GM12873 (cell line): ENCODE data around the gene CROCC.

Source experiments
- CTCF ChIP-seq: IDR thresholded peaks from 2 replicates; pipeline ENCODE4 v1.5.1; 2012; ENCODE audit warnings: low read depth, mild to moderate bottlenecking, moderate library complexity, low read length, control low read depth; ENCODE audit not compliant: insufficient read depth; ENCODE audit errors: missing control alignments

CROCC gene

GRCh38 chr1:17013491-17014320, 92.0 kb downstream of the CROCC start:
- no peak for TF ChIP-seq CTCF

GRCh38 chr1:17014671-17015567, 93.2 kb downstream of the CROCC start:
- TF ChIP-seq CTCF: no peak

GRCh38 chr1:17016317-17016661, 94.6 kb downstream of the CROCC start:
- TF ChIP-seq CTCF: no peak

GRCh38 chr1:17017435-17017834, 95.7 kb downstream of the CROCC start:
- no peak for TF ChIP-seq CTCF

GRCh38 chr1:17018849-17019248, 97.1 kb downstream of the CROCC start:
- no peak for TF ChIP-seq CTCF

- no peak for TF ChIP-seq CTCF
Measured at GRCh38 chr1:17020502-17020901, 98.8 kb downstream of the CROCC start.

- TF ChIP-seq CTCF: no peak
Measured at GRCh38 chr1:17021896-17022295, 100.2 kb downstream of the CROCC start.
